ENCODE data around the gene BRWD1.

The BRWD1 gene

DNA sequence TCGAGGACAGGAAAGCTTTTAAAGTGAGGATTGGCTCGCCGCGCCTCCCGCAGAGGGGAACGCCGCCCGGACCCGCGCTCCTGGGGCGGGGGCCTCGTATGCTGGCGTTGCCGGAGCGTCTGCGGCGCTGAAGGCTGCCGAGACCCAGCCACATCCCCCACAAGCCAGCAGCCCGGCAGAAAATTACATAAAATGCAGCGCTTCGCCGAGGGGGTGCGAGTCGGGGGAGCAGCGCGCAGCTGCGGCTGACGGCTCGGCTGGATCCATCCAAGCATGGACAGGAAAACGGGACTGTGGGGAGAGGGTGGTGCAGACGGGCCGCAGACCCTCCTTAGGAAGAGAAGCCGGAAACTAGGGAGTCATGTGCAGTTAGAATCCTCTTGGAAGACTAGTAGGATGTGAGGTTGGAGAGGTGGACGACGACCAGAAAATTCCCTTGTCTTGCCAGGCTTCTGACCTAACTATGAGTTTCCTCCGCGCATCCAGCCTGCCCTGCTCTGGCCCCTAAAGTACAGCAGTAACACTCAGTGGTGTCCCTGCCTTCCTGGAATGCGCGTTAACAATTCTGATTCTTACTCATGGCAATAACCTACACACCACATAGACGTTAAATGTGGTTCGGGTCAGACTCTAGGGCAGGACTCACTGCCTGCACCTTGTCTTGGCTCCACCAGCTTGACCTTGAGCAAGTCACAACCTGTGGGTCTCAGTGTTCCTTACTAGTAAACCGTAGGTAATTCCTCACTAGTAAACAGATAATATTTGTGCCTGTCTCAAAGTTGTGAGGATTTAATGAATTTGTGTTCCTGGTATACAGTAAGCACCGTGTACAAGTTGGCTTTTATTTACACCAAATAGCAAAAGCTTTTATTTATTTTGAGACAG lies 953 bp upstream of the BRWD1 start:
- Histone ChIP-seq H3K14ac (ENCODE audit: low read length) (peak overlapping the region; percentile 98), H2BK12ac (ENCODE audit: low read length) (no peak overlapping the region), H3K9ac (ENCODE audit: low read depth, low read length, poor library complexity) (peak overlapping the region; percentile 85), H3K4me1 (ENCODE audit: control insufficient read depth in 2 of 2, insufficient read depth in 1 of 2, low read depth in 1 of 2, low read length in 2 of 2) (peaks cover 2 to 9% of the 10 kb centered on the region in 2 donors), H3K4me2 (ENCODE audit: insufficient read depth, low read length, poor library complexity, severe bottlenecking) (peak overlapping the region; percentile 85), H2AK5ac (ENCODE audit: low read depth, low read length) (peak overlapping the region; percentile 70), H3K18ac (ENCODE audit: low read length) (peak overlapping the region; percentile 99), H2AFZ (ENCODE audit: low read length) (peak overlapping the region; percentile 99), H3K9me3 (replicated peaks in 1 of 2; ENCODE audit: control insufficient read depth in 2 of 2, insufficient read depth in 1 of 2, low read depth in 1 of 2, low read length in 2 of 2) (peaks cover 0 to 2% of the 10 kb centered on the region in 2 donors), H2BK15ac (ENCODE audit: low read length) (peak overlapping the region; percentile 60), H2BK120ac (ENCODE audit: low read depth, low read length) (peak overlapping the region; percentile 11), H3K27ac (replicated peaks; ENCODE audit: low read length) (peak overlapping the region; percentile 98), H4K91ac (ENCODE audit: low read depth, low read length, poor library complexity) (no peak overlapping the region), H2BK5ac (ENCODE audit: low read length) (peak overlapping the region; percentile 97), H3K4me3 (ENCODE audit: low read length in 2 of 2) (peak overlapping the region; percentile 63 to 96), H4K8ac (ENCODE audit: low read depth, low read length) (no peak overlapping the region), H3K79me1 (ENCODE audit: low read depth, low read length) (peaks cover 2% of the 10 kb centered on the region), H3K36me3 (replicated peaks in 1 of 2; ENCODE audit: control insufficient read depth in 2 of 2, insufficient read depth in 2 of 2, low read length in 2 of 2) (peaks cover 2 to 27% of the 10 kb centered on the region in 2 donors), H3K27me3 (ENCODE audit: control insufficient read depth in 3 of 3, insufficient read depth in 3 of 3, low read depth in 1 of 3, low read length in 3 of 3) (no peaks in the 10 kb centered on the region), H3K4ac (ENCODE audit: low read length) (no peak overlapping the region), H3K23ac (ENCODE audit: low read depth, low read length, poor library complexity) (peak overlapping the region; percentile 94)
- DNase-seq (ENCODE audit: low spot score): no peak
- no CpG with 5 or more reads among the region's 43 CpGs for WGBS, 2 donors (ENCODE audit: extremely low coverage in 2 of 2, insufficient read length in 2 of 2, insufficient replicate concordance in 1 of 2)

GRCh38 chr21:39313042-39313570 lies 326 bp downstream of the BRWD1 start:
- Histone ChIP-seq H2BK120ac (ENCODE audit: low read depth, low read length) (peak overlapping the region; percentile 11), H3K4me1 (ENCODE audit: control insufficient read depth in 2 of 2, insufficient read depth in 1 of 2, low read depth in 1 of 2, low read length in 2 of 2) (peaks cover 4 to 9% of the 10 kb centered on the region in 2 donors), H4K91ac (ENCODE audit: low read depth, low read length, poor library complexity) (no peak overlapping the region), H3K9ac (ENCODE audit: low read depth, low read length, poor library complexity) (peak overlapping the region; percentile 98), H3K4me2 (ENCODE audit: insufficient read depth, low read length, poor library complexity, severe bottlenecking) (peak overlapping the region; percentile 43), H3K4me3 (ENCODE audit: low read length in 2 of 2) (peak overlapping the region; percentile 63 to 96), H4K8ac (ENCODE audit: low read depth, low read length) (no peak overlapping the region), H3K9me3 (replicated peaks in 1 of 2; ENCODE audit: control insufficient read depth in 2 of 2, insufficient read depth in 1 of 2, low read depth in 1 of 2, low read length in 2 of 2) (peaks cover 0 to 2% of the 10 kb centered on the region in 2 donors), H3K36me3 (replicated peaks in 1 of 2; ENCODE audit: control insufficient read depth in 2 of 2, insufficient read depth in 2 of 2, low read length in 2 of 2) (peaks cover 2 to 39% of the 10 kb centered on the region in 2 donors), H3K27me3 (ENCODE audit: control insufficient read depth in 3 of 3, insufficient read depth in 3 of 3, low read depth in 1 of 3, low read length in 3 of 3) (no peaks in the 10 kb centered on the region), H3K23ac (ENCODE audit: low read depth, low read length, poor library complexity) (peak overlapping the region; percentile 94), H2AFZ (ENCODE audit: low read length) (peak overlapping the region; percentile 99), H2AK5ac (ENCODE audit: low read depth, low read length) (peak overlapping the region; percentile 35), H2BK15ac (ENCODE audit: low read length) (no peak overlapping the region), H3K79me1 (ENCODE audit: low read depth, low read length) (peaks cover 8% of the 10 kb centered on the region), H3K27ac (replicated peaks; ENCODE audit: low read length) (peak overlapping the region; percentile 98), H3K18ac (ENCODE audit: low read length) (peak overlapping the region; percentile 99), H2BK12ac (ENCODE audit: low read length) (no peak overlapping the region), H3K4ac (ENCODE audit: low read length) (no peak overlapping the region), H2BK5ac (ENCODE audit: low read length) (peak overlapping the region; percentile 97), H3K14ac (ENCODE audit: low read length) (no peak overlapping the region)
- peak; percentile 26 for DNase-seq (ENCODE audit: low spot score)
- no CpG with 5 or more reads among the region's 71 CpGs for WGBS, 2 donors (ENCODE audit: extremely low coverage in 2 of 2, insufficient read length in 2 of 2, insufficient replicate concordance in 1 of 2)

DNA sequence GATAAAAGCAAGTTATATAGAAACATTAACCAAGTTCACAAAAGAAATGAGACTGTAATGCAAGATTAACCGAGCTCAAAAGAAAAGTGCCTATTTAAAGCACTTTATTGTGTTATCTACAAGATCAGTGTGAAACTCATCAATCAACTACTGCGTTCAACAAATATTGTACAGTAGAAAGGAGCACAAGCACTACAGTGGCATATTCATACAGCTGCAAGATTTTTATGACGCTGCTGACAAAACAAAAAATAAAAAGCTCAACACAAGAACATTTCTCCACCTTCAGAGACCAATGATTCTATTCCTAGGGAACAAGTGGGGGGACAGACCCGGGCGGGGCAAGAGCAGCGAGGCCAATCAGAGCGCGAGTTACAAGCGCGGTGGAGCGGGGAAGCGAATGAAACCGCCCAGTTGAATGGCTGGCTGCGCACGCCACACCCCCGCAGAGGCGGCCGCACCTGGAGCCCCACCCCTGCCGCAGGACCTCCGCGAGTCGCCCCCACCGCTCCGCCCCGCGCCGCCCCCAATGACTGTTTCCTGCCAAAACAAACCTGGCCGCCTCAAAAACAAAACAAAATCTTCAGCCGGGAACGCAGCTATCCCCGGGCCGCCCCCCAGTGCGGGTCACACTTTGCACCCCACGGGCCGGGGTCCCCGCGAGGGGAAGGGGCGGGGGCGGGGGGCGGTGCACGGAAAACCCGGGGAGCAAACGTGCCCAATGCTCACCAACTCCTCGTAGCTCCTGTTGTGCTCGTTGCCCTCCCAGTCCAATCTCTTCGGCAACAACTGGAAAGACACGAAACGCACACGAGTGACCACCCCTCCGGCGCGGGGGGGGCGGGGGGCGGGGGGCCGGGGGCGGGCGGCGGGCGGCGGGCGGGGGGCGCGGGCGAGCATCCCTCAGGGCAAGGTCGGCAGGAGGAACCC lies 1.1 kb downstream of the BRWD1 start:
- H3K4me1 ChIP-seq (ENCODE audit: control insufficient read depth in 2 of 2, insufficient read depth in 1 of 2, low read depth in 1 of 2, low read length in 2 of 2): peaks cover 4 to 9% of the 10 kb centered on the region in 2 donors
- no peak overlapping the region for H2BK12ac ChIP-seq (ENCODE audit: low read length)
- H2AK5ac ChIP-seq (ENCODE audit: low read depth, low read length): no peak overlapping the region
- peak overlapping the region; percentile 43 for H3K4me2 ChIP-seq (ENCODE audit: insufficient read depth, low read length, poor library complexity, severe bottlenecking)
- H3K4me3 ChIP-seq (ENCODE audit: low read length in 2 of 2): peak overlapping the region; percentile 63 to 96
- H3K23ac ChIP-seq (ENCODE audit: low read depth, low read length, poor library complexity): peak overlapping the region; percentile 90
- peak; percentile 85 for DNase-seq (ENCODE audit: low spot score)
- peaks cover 4 to 47% of the 10 kb centered on the region in 2 donors for H3K36me3 ChIP-seq (replicated peaks in 1 of 2; ENCODE audit: control insufficient read depth in 2 of 2, insufficient read depth in 2 of 2, low read length in 2 of 2)
- H2BK120ac ChIP-seq (ENCODE audit: low read depth, low read length): no peak overlapping the region
- no peaks in the 10 kb centered on the region for H3K27me3 ChIP-seq (ENCODE audit: control insufficient read depth in 3 of 3, insufficient read depth in 3 of 3, low read depth in 1 of 3, low read length in 3 of 3)
- peaks cover 8% of the 10 kb centered on the region for H3K79me1 ChIP-seq (ENCODE audit: low read depth, low read length)
- H2BK5ac ChIP-seq (ENCODE audit: low read length): no peak overlapping the region
- H3K14ac ChIP-seq (ENCODE audit: low read length): no peak overlapping the region
- peak overlapping the region; percentile 81 for H3K18ac ChIP-seq (ENCODE audit: low read length)
- H2BK15ac ChIP-seq (ENCODE audit: low read length): no peak overlapping the region
- no peak overlapping the region for H3K4ac ChIP-seq (ENCODE audit: low read length)
- H3K27ac ChIP-seq (replicated peaks; ENCODE audit: low read length): peak overlapping the region; percentile 98
- H4K8ac ChIP-seq (ENCODE audit: low read depth, low read length): no peak overlapping the region
- WGBS, 2 donors (ENCODE audit: extremely low coverage in 2 of 2, insufficient read length in 2 of 2, insufficient replicate concordance in 1 of 2): no CpG with 5 or more reads among the region's 65 CpGs
- H4K91ac ChIP-seq (ENCODE audit: low read depth, low read length, poor library complexity): no peak overlapping the region
- H3K9me3 ChIP-seq (replicated peaks in 1 of 2; ENCODE audit: control insufficient read depth in 2 of 2, insufficient read depth in 1 of 2, low read depth in 1 of 2, low read length in 2 of 2): peaks cover 0 to 2% of the 10 kb centered on the region in 2 donors
- H3K9ac ChIP-seq (ENCODE audit: low read depth, low read length, poor library complexity): peak overlapping the region; percentile 98
- peak overlapping the region; percentile 99 for H2AFZ ChIP-seq (ENCODE audit: low read length)
